Endothelial cell of umbilical vein (primary cell): Measurements from ENCODE around the gene KRTAP10-1.

Experiments used
- CTCF ChIP-seq, 2 donors: IDR thresholded peaks; 1 replicate in 1 of 2; 2 replicates in 1 of 2; pipeline ENCODE4 v1.5.1; 2011; ENCODE audit warnings: low read length in 2 of 2, mild to moderate bottlenecking in 2 of 2, moderate library complexity in 2 of 2, control low read depth in 1 of 2, inconsistent platforms in 1 of 2, low read depth in 1 of 2; ENCODE audit not compliant: insufficient read depth in 1 of 2; ENCODE audit errors: extremely low read depth in 1 of 2
- EZH2 ChIP-seq: IDR thresholded peaks from 2 replicates; pipeline ENCODE4 v1.6.1; 2012; ENCODE audit warnings: borderline replicate concordance, low read depth, mild to moderate bottlenecking, moderate library complexity, low read length, inconsistent platforms; ENCODE audit not compliant: severe bottlenecking
- JUN ChIP-seq: IDR thresholded peaks from 2 replicates; pipeline ENCODE4 v1.6.1; 2011; ENCODE audit warnings: borderline replicate concordance, low read depth; ENCODE audit not compliant: insufficient read length, insufficient read depth
- POLR2A ChIP-seq: IDR thresholded peaks from 2 replicates; pipeline ENCODE4 v1.6.1; 2012; ENCODE audit warnings: low read depth, mild to moderate bottlenecking, control low read depth, low read length
- POLR2AphosphoS5 ChIP-seq: IDR thresholded peaks from 2 replicates; pipeline ENCODE4 v1.6.1; 2012; ENCODE audit warnings: low read depth, mild to moderate bottlenecking, control low read depth, low read length, moderate library complexity; ENCODE audit not compliant: insufficient read depth

- TF ChIP-seq POLR2A (no peak), CTCF (IDR thresholded peaks at IDR 0.05; ENCODE audit: extremely low read depth in 1 of 2, insufficient read depth in 1 of 2, low read depth in 1 of 2, low read length in 2 of 2) (no peak), JUN (no peak), POLR2AphosphoS5 (no peak), EZH2 (no peak)
Measured at GRCh38 chr21:44526096-44526997, 13.6 kb downstream of the KRTAP10-1 start.
